ENCODE results near the gene PHF2. TPM values are rescaled to one million over a fixed set of nuclear protein-coding genes. Genes with fewer than 3 reads are reported as not detected.

The PHF2 gene
- total RNA-seq, 1 donor from 2014 or later: 40.3 TPM

DNA sequence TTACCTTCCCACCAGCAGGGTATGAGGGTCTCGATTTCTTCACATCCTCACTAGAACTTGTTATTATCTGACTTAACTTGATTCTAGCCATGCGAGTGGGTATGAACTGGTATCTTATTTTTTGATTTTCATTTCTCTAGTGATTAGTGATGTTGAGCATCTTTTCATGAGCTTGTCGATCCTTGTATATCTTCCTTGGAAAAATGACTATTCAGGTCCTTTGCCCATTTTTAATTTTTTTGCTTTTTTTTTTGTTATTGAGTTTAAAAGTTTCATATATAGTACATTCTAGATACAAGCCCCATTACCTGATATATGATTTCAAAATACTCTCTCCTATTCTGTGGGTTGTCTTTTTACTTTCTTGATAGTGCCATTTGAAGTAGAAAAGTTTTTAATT lies 61.5 kb downstream of the PHF2 start:
- Mint-ChIP-seq H3K27ac (ENCODE audit: unreplicated experiment) (no peak overlapping the region), H3K27me3 (ENCODE audit: unreplicated experiment) (no peaks in the 10 kb centered on the region), H3K4me3 (ENCODE audit: unreplicated experiment) (no peak overlapping the region), H3K36me3 (ENCODE audit: unreplicated experiment) (peaks cover 60% of the 10 kb centered on the region), H3K9me3 (ENCODE audit: unreplicated experiment) (peaks cover 15% of the 10 kb centered on the region), H3K4me1 (ENCODE audit: unreplicated experiment) (peaks cover 9% of the 10 kb centered on the region)
- TF ChIP-seq, protein P1, sequence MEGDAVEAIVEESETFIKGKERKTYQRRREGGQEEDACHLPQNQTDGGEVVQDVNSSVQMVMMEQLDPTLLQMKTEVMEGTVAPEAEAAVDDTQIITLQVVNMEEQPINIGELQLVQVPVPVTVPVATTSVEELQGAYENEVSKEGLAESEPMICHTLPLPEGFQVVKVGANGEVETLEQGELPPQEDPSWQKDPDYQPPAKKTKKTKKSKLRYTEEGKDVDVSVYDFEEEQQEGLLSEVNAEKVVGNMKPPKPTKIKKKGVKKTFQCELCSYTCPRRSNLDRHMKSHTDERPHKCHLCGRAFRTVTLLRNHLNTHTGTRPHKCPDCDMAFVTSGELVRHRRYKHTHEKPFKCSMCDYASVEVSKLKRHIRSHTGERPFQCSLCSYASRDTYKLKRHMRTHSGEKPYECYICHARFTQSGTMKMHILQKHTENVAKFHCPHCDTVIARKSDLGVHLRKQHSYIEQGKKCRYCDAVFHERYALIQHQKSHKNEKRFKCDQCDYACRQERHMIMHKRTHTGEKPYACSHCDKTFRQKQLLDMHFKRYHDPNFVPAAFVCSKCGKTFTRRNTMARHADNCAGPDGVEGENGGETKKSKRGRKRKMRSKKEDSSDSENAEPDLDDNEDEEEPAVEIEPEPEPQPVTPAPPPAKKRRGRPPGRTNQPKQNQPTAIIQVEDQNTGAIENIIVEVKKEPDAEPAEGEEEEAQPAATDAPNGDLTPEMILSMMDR (IDR thresholded peaks at IDR 0.05): no peak
- DNase-seq (ENCODE audit: extremely low spot score, unreplicated experiment): no peak

DNA sequence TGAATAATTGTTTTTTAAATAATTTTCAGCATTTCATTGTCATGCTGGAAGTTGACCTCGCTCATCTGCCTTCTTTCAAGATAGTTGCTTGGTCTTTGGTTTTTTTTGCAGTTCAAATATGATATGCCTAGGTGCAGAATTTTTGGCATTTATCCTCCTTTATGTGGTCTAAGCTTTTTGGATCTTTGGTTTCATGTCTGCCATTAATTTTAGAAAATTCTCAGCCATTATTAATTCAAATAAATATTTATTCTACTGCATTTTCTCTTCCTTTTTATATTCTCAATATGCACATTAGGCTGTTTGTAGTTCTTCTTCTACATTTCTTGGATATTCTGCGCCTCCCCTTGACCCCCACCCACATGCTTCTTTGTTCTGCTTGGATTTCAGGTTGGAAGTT lies 63.6 kb downstream of the PHF2 start:
- DNase-seq (ENCODE audit: extremely low spot score, unreplicated experiment): no peak
- TF ChIP-seq, protein P1 (IDR thresholded peaks at IDR 0.05): no peak
- no peaks in the 10 kb centered on the region for H3K27me3 Mint-ChIP-seq (ENCODE audit: unreplicated experiment)
- no peak overlapping the region for H3K4me3 Mint-ChIP-seq (ENCODE audit: unreplicated experiment)
- H3K4me1 Mint-ChIP-seq (ENCODE audit: unreplicated experiment): peaks cover 19% of the 10 kb centered on the region
- H3K27ac Mint-ChIP-seq (ENCODE audit: unreplicated experiment): no peak overlapping the region
- peaks cover 69% of the 10 kb centered on the region for H3K36me3 Mint-ChIP-seq (ENCODE audit: unreplicated experiment)
- H3K9me3 Mint-ChIP-seq (ENCODE audit: unreplicated experiment): peaks cover 15% of the 10 kb centered on the region

DNA sequence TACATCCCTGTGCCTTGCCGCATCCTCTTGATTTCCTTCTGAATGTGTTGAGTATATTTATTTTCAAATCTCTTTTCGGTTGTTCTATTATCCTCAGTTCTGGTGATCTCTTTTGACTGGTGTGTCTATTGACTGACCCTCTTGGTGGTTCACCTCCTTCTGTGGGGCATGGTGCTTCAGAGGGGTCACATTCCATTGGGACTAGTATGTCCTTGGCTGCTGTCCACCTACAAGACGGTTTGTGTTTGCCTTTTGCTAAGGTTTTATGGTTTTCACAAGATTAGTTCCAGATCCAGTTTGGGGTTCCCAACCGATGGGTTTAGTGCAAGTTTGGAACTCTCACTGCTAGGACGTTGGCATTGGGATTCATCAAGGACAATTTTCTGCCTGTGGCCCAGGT lies 66.6 kb downstream of the PHF2 start:
- TF ChIP-seq, protein P1 (IDR thresholded peaks at IDR 0.05): no peak
- no peaks in the 10 kb centered on the region for H3K27me3 Mint-ChIP-seq (ENCODE audit: unreplicated experiment)
- DNase-seq (ENCODE audit: extremely low spot score, unreplicated experiment): no peak
- no peak overlapping the region for H3K27ac Mint-ChIP-seq (ENCODE audit: unreplicated experiment)
- H3K9me3 Mint-ChIP-seq (ENCODE audit: unreplicated experiment): peaks cover 6% of the 10 kb centered on the region
- peaks cover 45% of the 10 kb centered on the region for H3K36me3 Mint-ChIP-seq (ENCODE audit: unreplicated experiment)
- H3K4me3 Mint-ChIP-seq (ENCODE audit: unreplicated experiment): no peak overlapping the region
- peaks cover 19% of the 10 kb centered on the region for H3K4me1 Mint-ChIP-seq (ENCODE audit: unreplicated experiment)

DNA sequence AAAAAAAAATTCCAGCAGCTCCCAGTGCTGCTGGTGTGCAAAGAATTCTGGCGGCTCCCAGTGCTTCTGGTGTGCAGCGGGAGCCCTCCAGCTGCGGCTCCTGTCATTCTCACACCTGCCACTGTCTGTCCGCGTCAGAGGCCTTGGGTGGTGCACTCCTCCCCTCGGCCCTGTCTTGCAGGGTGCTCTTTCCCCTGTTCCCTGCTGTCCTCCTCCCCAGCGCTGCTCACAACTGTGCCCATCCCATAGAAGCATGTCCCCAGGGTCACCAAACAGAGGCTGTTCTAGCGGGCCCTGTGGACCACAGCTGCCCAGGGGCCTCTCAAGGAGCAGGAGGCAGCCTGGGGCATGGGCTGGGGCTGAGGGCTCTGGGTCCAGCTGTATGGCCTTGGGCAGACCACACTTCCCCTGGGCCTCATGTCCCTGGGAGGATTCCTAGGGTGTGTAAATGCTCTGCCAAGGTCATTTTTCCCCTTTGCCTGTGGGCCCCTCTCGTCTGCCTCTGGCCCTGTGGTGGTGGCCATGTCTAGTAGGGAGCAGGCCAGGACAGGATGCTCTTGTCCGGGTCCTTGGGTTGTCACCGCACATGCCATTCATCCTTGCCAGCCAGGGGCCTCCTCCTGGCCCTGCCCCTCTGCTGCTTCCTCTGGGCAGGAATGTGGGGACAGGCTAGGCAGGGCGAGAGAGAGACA lies 68.2 kb downstream of the PHF2 start:
- peaks cover 19% of the 10 kb centered on the region for H3K4me1 Mint-ChIP-seq (ENCODE audit: unreplicated experiment)
- H3K36me3 Mint-ChIP-seq (ENCODE audit: unreplicated experiment): peaks cover 34% of the 10 kb centered on the region
- no peaks in the 10 kb centered on the region for H3K9me3 Mint-ChIP-seq (ENCODE audit: unreplicated experiment)
- no peak overlapping the region for H3K4me3 Mint-ChIP-seq (ENCODE audit: unreplicated experiment)
- H3K27ac Mint-ChIP-seq (ENCODE audit: unreplicated experiment): no peak overlapping the region
- TF ChIP-seq, protein P1 (IDR thresholded peaks at IDR 0.05): no peak
- no peaks in the 10 kb centered on the region for H3K27me3 Mint-ChIP-seq (ENCODE audit: unreplicated experiment)
- no peak for DNase-seq (ENCODE audit: extremely low spot score, unreplicated experiment)

DNA sequence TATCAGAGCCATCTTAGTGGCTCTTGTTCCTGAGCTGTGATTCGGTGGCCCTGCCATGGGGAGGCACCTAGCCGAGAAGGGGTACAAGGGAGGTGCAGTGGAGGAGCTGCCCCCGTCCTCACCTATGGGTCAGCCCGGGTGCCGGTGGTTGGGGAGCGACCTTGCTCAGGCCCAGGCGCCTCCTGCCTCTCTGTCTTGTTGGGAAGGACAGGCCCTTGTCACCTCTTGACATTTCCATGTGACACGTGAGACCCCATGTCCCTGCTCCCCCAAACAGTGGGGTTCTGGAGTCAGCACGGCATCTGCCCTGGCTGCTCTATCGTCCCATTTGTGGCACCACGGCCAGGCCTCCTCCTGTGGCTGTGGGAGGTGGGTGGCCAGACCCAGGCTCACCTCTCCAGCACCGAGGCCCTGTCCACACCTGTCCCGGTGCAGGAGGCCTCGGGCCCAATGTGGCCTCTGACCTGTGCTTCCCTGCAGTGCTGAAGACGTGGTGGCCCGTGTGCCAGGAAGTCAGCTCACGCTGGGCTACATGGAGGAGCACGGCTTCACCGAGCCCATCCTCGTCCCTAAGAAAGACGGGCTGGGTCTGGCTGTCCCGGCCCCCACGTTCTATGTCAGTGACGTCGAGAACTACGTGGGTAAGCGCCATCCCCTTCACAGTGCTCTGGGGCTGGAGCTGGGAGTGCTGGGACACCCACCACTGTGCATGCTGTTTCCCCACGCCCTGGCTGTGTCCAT lies 68.9 kb downstream of the PHF2 start:
- peaks cover 19% of the 10 kb centered on the region for H3K4me1 Mint-ChIP-seq (ENCODE audit: unreplicated experiment)
- H3K27ac Mint-ChIP-seq (ENCODE audit: unreplicated experiment): no peak overlapping the region
- no peak for DNase-seq (ENCODE audit: extremely low spot score, unreplicated experiment)
- no peak overlapping the region for H3K4me3 Mint-ChIP-seq (ENCODE audit: unreplicated experiment)
- no peaks in the 10 kb centered on the region for H3K27me3 Mint-ChIP-seq (ENCODE audit: unreplicated experiment)
- H3K36me3 Mint-ChIP-seq (ENCODE audit: unreplicated experiment): peaks cover 26% of the 10 kb centered on the region
- H3K9me3 Mint-ChIP-seq (ENCODE audit: unreplicated experiment): no peaks in the 10 kb centered on the region
- TF ChIP-seq, protein P1 (IDR thresholded peaks at IDR 0.05): no peak

All from osteocyte (in vitro differentiated cells).